RWPE1 (cell line): Measurements from ENCODE around the gene NRARP.

ENCODE experiments used
- CTCF ChIA-PET: fragments of 350-600 bp; sonication (Branson Sonifier 250); formaldehyde crosslinking; extraction: SDS; loops from one replicate; lab custom pipeline; 2021; lab: Yijun Ruan, JAX
- POLR2A ChIA-PET: fragments of 400-600 bp; formaldehyde crosslinking; extraction: SDS; loops from one replicate; lab custom pipeline; 2020; ENCODE audit warnings: antibody characterized with exemption; ENCODE audit not compliant: low non-redundant PET; lab: Yijun Ruan, JAX
- DNase-seq: peaks from one replicate; pipeline ENCODE4 v3.0.0; 2012; ENCODE audit warnings: low spot score
- H3K27ac ChIP-seq: fragments of 450-650 bp; 2 replicates; pipeline ENCODE4 v1.5.1; 2017
- CTCF ChIP-seq: fragments of 450-650 bp; conservative IDR thresholded peaks from 2 replicates; pipeline ENCODE4 v1.5.1; 2017; ENCODE audit warnings: low read depth, mild to moderate bottlenecking

Gene NRARP

GRCh38 chr9:137268538-137269201, 33.4 kb downstream of the NRARP start:
- CTCF ChIA-PET = interaction anchor here (1.1 kb wide), 1 partner anchor 34 kb away, joined by 3 read pairs; no protein-coding TSS in a partner anchor
- H3K27ac ChIP-seq = peak overlapping the region; percentile 94
- POLR2A ChIA-PET = interaction anchor here (0.6 kb wide), 1 partner anchor 178 kb away, joined by 4 read pairs; no protein-coding TSS in a partner anchor
- TF ChIP-seq CTCF = no peak
- DNase-seq = no peak

- TF ChIP-seq CTCF = no peak
- DNase-seq = no peak
- POLR2A ChIA-PET = interaction anchor here (0.6 kb wide), 1 partner anchor 178 kb away, joined by 4 read pairs; no protein-coding TSS in a partner anchor
- H3K27ac ChIP-seq = peak overlapping the region; percentile 94
- CTCF ChIA-PET = no interaction called here
Observed at GRCh38 chr9:137267933-137268355, 34.1 kb downstream of the NRARP start.

- H3K27ac ChIP-seq = peak overlapping the region; percentile 94
- CTCF ChIA-PET = interaction anchor here (1.3 kb wide), 1 partner anchor 10 kb away, joined by 4 read pairs; no protein-coding TSS in a partner anchor
- POLR2A ChIA-PET = interaction anchor here (0.6 kb wide), 1 partner anchor 12 kb away, joined by 3 read pairs; no protein-coding TSS in a partner anchor
- DNase-seq = no peak
- no peak for TF ChIP-seq CTCF
Observed at GRCh38 chr9:137266585-137267453, 35.3 kb downstream of the NRARP start.

GRCh38 chr9:137266162-137266527, 35.9 kb downstream of the NRARP start:
- H3K27ac ChIP-seq = peak overlapping the region; percentile 94
- DNase-seq = no peak
- CTCF ChIA-PET = interaction anchor here (1.3 kb wide), 1 partner anchor 10 kb away, joined by 4 read pairs; no protein-coding TSS in a partner anchor
- POLR2A ChIA-PET = no interaction called here
- TF ChIP-seq CTCF = no peak

- ChIA-PET CTCF (interaction anchor here (1.3 kb wide), 1 partner anchor 9 kb away, joined by 4 read pairs; no protein-coding TSS in a partner anchor), POLR2A (no interaction called here)
- H3K27ac ChIP-seq = peak overlapping the region; percentile 94
- TF ChIP-seq CTCF = no peak
- no peak for DNase-seq
Observed at GRCh38 chr9:137265496-137266161, 36.4 kb downstream of the NRARP start.

DNA sequence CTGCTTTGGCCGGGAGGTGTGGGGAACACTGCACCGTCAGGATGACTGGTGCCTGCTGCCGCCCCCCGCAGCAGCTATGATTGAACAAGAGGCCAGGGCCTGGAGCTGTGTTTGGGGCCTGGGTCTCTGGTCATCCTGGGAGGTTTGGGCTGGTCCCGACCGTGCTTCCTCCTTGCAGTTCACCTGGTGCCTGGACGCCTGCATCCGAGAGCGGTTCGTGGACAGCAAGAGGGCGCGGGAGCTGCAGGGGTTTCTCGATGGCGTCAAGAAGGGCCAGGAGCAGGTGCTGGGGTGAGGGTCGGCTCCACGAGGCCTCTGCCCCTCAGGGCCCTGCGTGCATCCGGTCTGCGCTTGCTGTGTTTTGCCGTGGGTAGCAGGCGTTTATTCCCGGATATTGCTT, 38.0 kb downstream of the NRARP start:
- ChIA-PET CTCF (interaction anchor here (3.3 kb wide), 1 partner anchor 27 kb away, joined by 12 read pairs; no protein-coding TSS in a partner anchor), POLR2A (no interaction called here)
- TF ChIP-seq CTCF = no peak
- peak overlapping the region; percentile 94 for H3K27ac ChIP-seq
- no peak for DNase-seq
